ENCODE results near the gene APLP2. TPM values are rescaled to one million over a fixed set of nuclear protein-coding genes. Genes with fewer than 3 reads are reported as not detected.
A peak's percentile ranks its signal among the peaks of the same experiment; 100 is the strongest.

APLP2 gene
- total and polyA plus RNA-seq, 9 of the 15 experiments (the other 6 are each of a cell fraction or from before 2014, with no cell fraction given), result 17.4 to 164 (median 118) TPM

DNA sequence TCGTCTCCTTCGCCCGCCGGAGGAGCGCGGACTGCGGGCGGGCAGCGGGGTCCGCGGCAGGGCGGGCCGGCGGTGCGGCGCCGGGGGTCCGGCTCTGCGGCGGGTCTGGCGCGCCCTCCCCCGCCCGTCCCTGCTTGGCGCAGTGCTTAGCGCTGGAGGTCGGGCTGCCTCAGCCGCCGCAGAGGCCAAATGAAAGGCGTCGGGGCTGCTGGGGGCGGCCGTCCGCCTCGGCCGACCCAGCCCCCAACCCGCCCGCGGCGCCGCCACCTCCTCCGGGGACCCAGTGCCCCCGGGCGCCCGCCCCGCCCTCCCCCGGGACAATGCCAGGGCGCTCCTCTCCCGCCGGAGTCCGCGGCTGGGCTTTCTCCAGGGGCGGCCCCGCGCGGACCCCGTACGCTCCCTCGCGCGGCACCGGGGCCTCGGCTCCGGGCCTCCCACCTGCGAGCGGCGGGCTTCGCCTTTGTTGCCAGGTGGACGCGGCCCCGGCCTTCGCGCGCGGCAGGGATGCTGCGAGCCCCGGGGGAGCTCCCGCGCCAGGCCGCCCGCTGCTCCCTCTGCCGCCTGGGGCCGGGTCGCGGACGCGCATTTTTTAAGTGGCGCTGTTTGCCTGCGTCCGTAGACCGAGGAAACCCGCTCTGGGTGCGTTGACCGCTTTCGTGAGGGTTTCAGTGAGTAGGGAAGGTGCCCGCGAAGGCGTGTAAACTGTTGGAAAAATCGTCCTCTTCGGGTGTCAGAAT, 583 bp downstream of the APLP2 start (continued):
- TF ChIP-seq YY1 (IDR thresholded peaks at IDR 0.05; ENCODE audit: borderline replicate concordance in 1 of 3, control insufficient read depth in 1 of 3, extremely low read depth in 1 of 3, insufficient read depth in 3 of 3, insufficient read length in 1 of 3, insufficient replicate concordance in 2 of 3, low read depth in 1 of 3, low read length in 2 of 3), result peak in 1 of 3 experiments; percentile 39
- peak; percentile 58; the same call in 1 of the 2 replicates for TF ChIP-seq CBX1 (IDR thresholded peaks at IDR 0.05; ENCODE audit: low read depth)
- TF ChIP-seq, protein P1, sequence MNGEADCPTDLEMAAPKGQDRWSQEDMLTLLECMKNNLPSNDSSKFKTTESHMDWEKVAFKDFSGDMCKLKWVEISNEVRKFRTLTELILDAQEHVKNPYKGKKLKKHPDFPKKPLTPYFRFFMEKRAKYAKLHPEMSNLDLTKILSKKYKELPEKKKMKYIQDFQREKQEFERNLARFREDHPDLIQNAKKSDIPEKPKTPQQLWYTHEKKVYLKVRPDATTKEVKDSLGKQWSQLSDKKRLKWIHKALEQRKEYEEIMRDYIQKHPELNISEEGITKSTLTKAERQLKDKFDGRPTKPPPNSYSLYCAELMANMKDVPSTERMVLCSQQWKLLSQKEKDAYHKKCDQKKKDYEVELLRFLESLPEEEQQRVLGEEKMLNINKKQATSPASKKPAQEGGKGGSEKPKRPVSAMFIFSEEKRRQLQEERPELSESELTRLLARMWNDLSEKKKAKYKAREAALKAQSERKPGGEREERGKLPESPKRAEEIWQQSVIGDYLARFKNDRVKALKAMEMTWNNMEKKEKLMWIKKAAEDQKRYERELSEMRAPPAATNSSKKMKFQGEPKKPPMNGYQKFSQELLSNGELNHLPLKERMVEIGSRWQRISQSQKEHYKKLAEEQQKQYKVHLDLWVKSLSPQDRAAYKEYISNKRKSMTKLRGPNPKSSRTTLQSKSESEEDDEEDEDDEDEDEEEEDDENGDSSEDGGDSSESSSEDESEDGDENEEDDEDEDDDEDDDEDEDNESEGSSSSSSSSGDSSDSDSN (IDR thresholded peaks at IDR 0.05; ENCODE audit: borderline replicate concordance in 1 of 2, low read depth in 2 of 2, low read length in 2 of 2), result peak; percentile 58 to 84; a peak in 3 of 4 replicates
- TF ChIP-seq TARDBP (IDR thresholded peaks at IDR 0.05), result no peak
- TF ChIP-seq, protein P2, sequence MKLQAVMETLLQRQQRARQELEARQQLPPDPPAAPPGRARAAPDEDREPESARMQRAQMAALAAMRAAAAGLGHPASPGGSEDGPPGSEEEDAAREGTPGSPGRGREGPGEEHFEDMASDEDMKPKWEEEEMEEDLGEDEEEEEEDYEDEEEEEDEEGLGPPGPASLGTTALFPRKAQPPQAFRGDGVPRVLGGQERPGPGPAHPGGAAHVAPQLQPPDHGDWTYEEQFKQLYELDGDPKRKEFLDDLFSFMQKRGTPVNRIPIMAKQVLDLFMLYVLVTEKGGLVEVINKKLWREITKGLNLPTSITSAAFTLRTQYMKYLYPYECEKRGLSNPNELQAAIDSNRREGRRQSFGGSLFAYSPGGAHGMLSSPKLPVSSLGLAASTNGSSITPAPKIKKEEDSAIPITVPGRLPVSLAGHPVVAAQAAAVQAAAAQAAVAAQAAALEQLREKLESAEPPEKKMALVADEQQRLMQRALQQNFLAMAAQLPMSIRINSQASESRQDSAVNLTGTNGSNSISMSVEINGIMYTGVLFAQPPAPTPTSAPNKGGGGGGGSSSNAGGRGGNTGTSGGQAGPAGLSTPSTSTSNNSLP (IDR thresholded peaks at IDR 0.05; ENCODE audit: borderline replicate concordance, low read depth, low read length), result no peak
- peak; percentile 48 for TF ChIP-seq CXXC5 (CRISPR knock-in tag; IDR thresholded peaks at IDR 0.05)
- no peak for TF ChIP-seq ZNF134 (CRISPR knock-in tag; conservative IDR thresholded peaks at IDR 0.05)
- TF ChIP-seq CTBP1 (IDR thresholded peaks at IDR 0.05; ENCODE audit: borderline replicate concordance), result peak; percentile 66
- peak; percentile 20; the same call in 1 of the 2 replicates for TF ChIP-seq MTA3 (IDR thresholded peaks at IDR 0.05; ENCODE audit: borderline replicate concordance)
- TF ChIP-seq, protein P3, sequence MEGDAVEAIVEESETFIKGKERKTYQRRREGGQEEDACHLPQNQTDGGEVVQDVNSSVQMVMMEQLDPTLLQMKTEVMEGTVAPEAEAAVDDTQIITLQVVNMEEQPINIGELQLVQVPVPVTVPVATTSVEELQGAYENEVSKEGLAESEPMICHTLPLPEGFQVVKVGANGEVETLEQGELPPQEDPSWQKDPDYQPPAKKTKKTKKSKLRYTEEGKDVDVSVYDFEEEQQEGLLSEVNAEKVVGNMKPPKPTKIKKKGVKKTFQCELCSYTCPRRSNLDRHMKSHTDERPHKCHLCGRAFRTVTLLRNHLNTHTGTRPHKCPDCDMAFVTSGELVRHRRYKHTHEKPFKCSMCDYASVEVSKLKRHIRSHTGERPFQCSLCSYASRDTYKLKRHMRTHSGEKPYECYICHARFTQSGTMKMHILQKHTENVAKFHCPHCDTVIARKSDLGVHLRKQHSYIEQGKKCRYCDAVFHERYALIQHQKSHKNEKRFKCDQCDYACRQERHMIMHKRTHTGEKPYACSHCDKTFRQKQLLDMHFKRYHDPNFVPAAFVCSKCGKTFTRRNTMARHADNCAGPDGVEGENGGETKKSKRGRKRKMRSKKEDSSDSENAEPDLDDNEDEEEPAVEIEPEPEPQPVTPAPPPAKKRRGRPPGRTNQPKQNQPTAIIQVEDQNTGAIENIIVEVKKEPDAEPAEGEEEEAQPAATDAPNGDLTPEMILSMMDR (IDR thresholded peaks at IDR 0.05 in 2 of 3, conservative IDR thresholded peaks at IDR 0.05 in 1 of 3; ENCODE audit: insufficient read depth in 2 of 3, low read depth in 1 of 3, low read length in 3 of 3), result peak in 2 of 3 experiments; percentile 34; a peak in 3 of 6 replicates
- no peak for TF ChIP-seq SRSF7 (optimal IDR thresholded peaks at IDR 0.05; ENCODE audit: low read depth, low read length)
- TF ChIP-seq L3MBTL2 (IDR thresholded peaks at IDR 0.05), result peak; percentile 23; the same call in 1 of the 2 replicates
- TF ChIP-seq KDM5B (IDR thresholded peaks at IDR 0.05; ENCODE audit: insufficient replicate concordance, low read depth, low read length), result no peak
- TF ChIP-seq HMGN3 (IDR thresholded peaks at IDR 0.05; ENCODE audit: borderline replicate concordance, extremely low read depth, insufficient read length, low read depth, low read length), result peak; percentile 42
- TF ChIP-seq PTTG1 (tag; IDR thresholded peaks at IDR 0.05; ENCODE audit: low read depth), result no peak
- no peak for TF ChIP-seq CBFB (CRISPR knock-in tag; IDR thresholded peaks at IDR 0.05)
- TF ChIP-seq, protein P4, sequence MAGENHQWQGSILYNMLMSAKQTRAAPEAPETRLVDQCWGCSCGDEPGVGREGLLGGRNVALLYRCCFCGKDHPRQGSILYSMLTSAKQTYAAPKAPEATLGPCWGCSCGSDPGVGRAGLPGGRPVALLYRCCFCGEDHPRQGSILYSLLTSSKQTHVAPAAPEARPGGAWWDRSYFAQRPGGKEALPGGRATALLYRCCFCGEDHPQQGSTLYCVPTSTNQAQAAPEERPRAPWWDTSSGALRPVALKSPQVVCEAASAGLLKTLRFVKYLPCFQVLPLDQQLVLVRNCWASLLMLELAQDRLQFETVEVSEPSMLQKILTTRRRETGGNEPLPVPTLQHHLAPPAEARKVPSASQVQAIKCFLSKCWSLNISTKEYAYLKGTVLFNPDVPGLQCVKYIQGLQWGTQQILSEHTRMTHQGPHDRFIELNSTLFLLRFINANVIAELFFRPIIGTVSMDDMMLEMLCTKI (IDR thresholded peaks at IDR 0.05; ENCODE audit: partially characterized antibody), result no peak
- TF ChIP-seq FOXJ3 (CRISPR knock-in tag; IDR thresholded peaks at IDR 0.05), result no peak
